Measurements from ENCODE around the gene TMEM94.

The TMEM94 gene

GRCh38 chr17:75503976-75504346, 47.5 kb downstream of the TMEM94 start:
- Mint-ChIP-seq H3K4me3 (no peak overlapping the region), H3K27ac (no peak overlapping the region), H3K4me1 (no peaks in the 10 kb centered on the region), H3K36me3 (ENCODE audit: low read depth) (no peaks in the 10 kb centered on the region), H3K9me3 (no peaks in the 10 kb centered on the region), H3K27me3 (no peaks in the 10 kb centered on the region)
- DNase-seq (no peak), ATAC-seq (no peak)

GRCh38 chr17:75504347-75505151, 48.1 kb downstream of the TMEM94 start:
- no peaks in the 10 kb centered on the region for H3K4me1 Mint-ChIP-seq
- no peaks in the 10 kb centered on the region for H3K27me3 Mint-ChIP-seq
- no peaks in the 10 kb centered on the region for H3K36me3 Mint-ChIP-seq (ENCODE audit: low read depth)
- ATAC-seq = peak; percentile 26
- no peak overlapping the region for H3K27ac Mint-ChIP-seq
- H3K9me3 Mint-ChIP-seq = no peaks in the 10 kb centered on the region
- peak; percentile 39 for DNase-seq
- no peak overlapping the region for H3K4me3 Mint-ChIP-seq

- Mint-ChIP-seq H3K27me3 (no peaks in the 10 kb centered on the region), H3K27ac (no peak overlapping the region), H3K9me3 (no peaks in the 10 kb centered on the region), H3K36me3 (ENCODE audit: low read depth) (no peaks in the 10 kb centered on the region), H3K4me1 (no peaks in the 10 kb centered on the region), H3K4me3 (no peak overlapping the region)
- ATAC-seq (no peak), DNase-seq (no peak)
These were observed 48.6 kb downstream of the TMEM94 start for GRCh38 chr17:75505152-75505409.

- no peaks in the 10 kb centered on the region for H3K9me3 Mint-ChIP-seq
- H3K27me3 Mint-ChIP-seq = no peaks in the 10 kb centered on the region
- no peak for ATAC-seq
- DNase-seq = no peak
- no peak overlapping the region for H3K27ac Mint-ChIP-seq
- H3K36me3 Mint-ChIP-seq (ENCODE audit: low read depth) = no peaks in the 10 kb centered on the region
- no peaks in the 10 kb centered on the region for H3K4me1 Mint-ChIP-seq
- no peak overlapping the region for H3K4me3 Mint-ChIP-seq
These were observed 49.2 kb downstream of the TMEM94 start for GRCh38 chr17:75505640-75506039.

- Mint-ChIP-seq H3K9me3 (no peaks in the 10 kb centered on the region), H3K4me1 (no peaks in the 10 kb centered on the region), H3K27ac (no peak overlapping the region), H3K27me3 (no peaks in the 10 kb centered on the region), H3K4me3 (no peak overlapping the region), H3K36me3 (ENCODE audit: low read depth) (no peaks in the 10 kb centered on the region)
- ATAC-seq = no peak
- no peak for DNase-seq
These were observed 49.7 kb downstream of the TMEM94 start for GRCh38 chr17:75506134-75506533.

- Mint-ChIP-seq H3K4me1 (no peaks in the 10 kb centered on the region), H3K27ac (no peak overlapping the region), H3K9me3 (no peaks in the 10 kb centered on the region), H3K36me3 (ENCODE audit: low read depth) (no peaks in the 10 kb centered on the region), H3K4me3 (no peak overlapping the region), H3K27me3 (no peaks in the 10 kb centered on the region)
- ATAC-seq (no peak), DNase-seq (no peak)
These were observed 50.5 kb downstream of the TMEM94 start for GRCh38 chr17:75506888-75507287.

- no peaks in the 10 kb centered on the region for H3K36me3 Mint-ChIP-seq (ENCODE audit: low read depth)
- no peaks in the 10 kb centered on the region for H3K27me3 Mint-ChIP-seq
- H3K9me3 Mint-ChIP-seq = no peaks in the 10 kb centered on the region
- ATAC-seq = no peak
- no peak for DNase-seq
- no peaks in the 10 kb centered on the region for H3K4me1 Mint-ChIP-seq
- no peak overlapping the region for H3K4me3 Mint-ChIP-seq
- no peak overlapping the region for H3K27ac Mint-ChIP-seq
These were observed 51.6 kb downstream of the TMEM94 start for GRCh38 chr17:75507733-75508719.

- Mint-ChIP-seq H3K9me3 (no peaks in the 10 kb centered on the region), H3K36me3 (ENCODE audit: low read depth) (no peaks in the 10 kb centered on the region), H3K4me3 (no peak overlapping the region), H3K27me3 (no peaks in the 10 kb centered on the region), H3K4me1 (no peaks in the 10 kb centered on the region), H3K27ac (no peak overlapping the region)
- DNase-seq (no peak), ATAC-seq (no peak)
These were observed 52.5 kb downstream of the TMEM94 start for GRCh38 chr17:75508931-75509361.

GRCh38 chr17:75509528-75510258, 53.3 kb downstream of the TMEM94 start:
- Mint-ChIP-seq H3K36me3 (ENCODE audit: low read depth) (no peaks in the 10 kb centered on the region), H3K4me3 (no peak overlapping the region), H3K9me3 (no peaks in the 10 kb centered on the region), H3K27me3 (no peaks in the 10 kb centered on the region), H3K27ac (no peak overlapping the region), H3K4me1 (no peaks in the 10 kb centered on the region)
- ATAC-seq = no peak
- no peak for DNase-seq

- ATAC-seq (no peak), DNase-seq (no peak)
- Mint-ChIP-seq H3K27me3 (no peaks in the 10 kb centered on the region), H3K27ac (no peak overlapping the region), H3K4me1 (no peaks in the 10 kb centered on the region), H3K36me3 (ENCODE audit: low read depth) (no peaks in the 10 kb centered on the region), H3K9me3 (no peaks in the 10 kb centered on the region), H3K4me3 (no peak overlapping the region)
These were observed 54.8 kb downstream of the TMEM94 start for GRCh38 chr17:75511270-75511609.

- ATAC-seq (no peak), DNase-seq (no peak)
- Mint-ChIP-seq H3K4me3 (no peak overlapping the region), H3K9me3 (no peaks in the 10 kb centered on the region), H3K27me3 (no peaks in the 10 kb centered on the region), H3K36me3 (ENCODE audit: low read depth) (no peaks in the 10 kb centered on the region), H3K4me1 (no peaks in the 10 kb centered on the region), H3K27ac (no peak overlapping the region)
These were observed 55.5 kb downstream of the TMEM94 start for GRCh38 chr17:75511610-75512575.

GRCh38 chr17:75512926-75513640, 56.6 kb downstream of the TMEM94 start:
- Mint-ChIP-seq H3K9me3 (no peaks in the 10 kb centered on the region), H3K4me3 (no peak overlapping the region), H3K4me1 (peaks cover 12% of the 10 kb centered on the region), H3K27ac (no peak overlapping the region), H3K36me3 (ENCODE audit: low read depth) (peaks cover 7% of the 10 kb centered on the region), H3K27me3 (no peaks in the 10 kb centered on the region)
- no peak for ATAC-seq
- no peak for DNase-seq

- Mint-ChIP-seq H3K4me1 (peaks cover 17% of the 10 kb centered on the region), H3K36me3 (ENCODE audit: low read depth) (peaks cover 12% of the 10 kb centered on the region), H3K9me3 (no peaks in the 10 kb centered on the region), H3K27me3 (no peaks in the 10 kb centered on the region), H3K4me3 (no peak overlapping the region), H3K27ac (no peak overlapping the region)
- no peak for DNase-seq
- ATAC-seq = no peak
These were observed 57.2 kb downstream of the TMEM94 start for GRCh38 chr17:75513641-75514000.
